ENCODE results near the gene TMEM187.
A peak's percentile ranks its signal among the peaks of the same experiment; 100 is the strongest.

TMEM187 gene, protein sequence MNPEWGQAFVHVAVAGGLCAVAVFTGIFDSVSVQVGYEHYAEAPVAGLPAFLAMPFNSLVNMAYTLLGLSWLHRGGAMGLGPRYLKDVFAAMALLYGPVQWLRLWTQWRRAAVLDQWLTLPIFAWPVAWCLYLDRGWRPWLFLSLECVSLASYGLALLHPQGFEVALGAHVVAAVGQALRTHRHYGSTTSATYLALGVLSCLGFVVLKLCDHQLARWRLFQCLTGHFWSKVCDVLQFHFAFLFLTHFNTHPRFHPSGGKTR

DNA sequence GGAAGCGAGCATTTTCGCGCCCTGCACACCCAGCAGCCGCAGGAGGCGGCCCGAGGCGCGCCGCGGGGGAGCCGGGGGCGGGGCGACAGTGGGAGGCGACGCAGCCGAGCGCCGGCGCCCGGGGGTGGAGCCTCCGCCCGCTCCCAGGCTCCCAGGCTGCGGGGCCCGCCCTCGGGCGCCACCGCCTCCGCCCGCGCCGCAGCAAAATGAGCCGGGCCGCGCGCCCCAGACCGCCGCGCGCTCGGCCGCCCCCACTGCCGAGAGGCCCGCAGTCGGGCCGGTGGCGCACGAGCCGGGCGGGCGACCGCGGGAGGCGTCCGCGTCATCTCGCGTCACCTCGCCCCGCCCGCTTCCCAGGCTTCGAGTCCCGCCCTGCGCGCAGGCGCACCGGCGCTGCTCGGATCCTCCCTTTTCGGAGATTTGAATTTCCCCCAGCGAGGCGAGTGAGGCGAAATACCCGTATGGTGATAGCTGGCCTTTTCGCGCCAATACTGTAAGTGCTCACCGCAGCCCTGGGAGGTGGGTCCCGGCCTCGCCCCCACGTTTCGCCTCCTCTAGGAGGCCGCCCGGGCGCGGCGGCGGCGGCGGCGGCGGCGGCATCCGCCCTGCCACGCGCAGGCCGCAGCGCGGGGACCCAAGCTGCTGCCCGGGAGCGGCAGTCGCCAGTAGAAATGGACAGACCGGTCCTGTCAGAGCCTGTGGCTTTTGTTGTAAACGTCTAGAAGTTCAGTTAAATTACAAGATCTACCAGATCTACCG is at the start of gene TMEM187:
TSS of gene TMEM187 (plus strand) at position 387 of the 759 bp plus-strand sequence. CDS start 9,309 bp downstream, outside the sequence.
- peak; percentile 93 for DNase-seq

DNA sequence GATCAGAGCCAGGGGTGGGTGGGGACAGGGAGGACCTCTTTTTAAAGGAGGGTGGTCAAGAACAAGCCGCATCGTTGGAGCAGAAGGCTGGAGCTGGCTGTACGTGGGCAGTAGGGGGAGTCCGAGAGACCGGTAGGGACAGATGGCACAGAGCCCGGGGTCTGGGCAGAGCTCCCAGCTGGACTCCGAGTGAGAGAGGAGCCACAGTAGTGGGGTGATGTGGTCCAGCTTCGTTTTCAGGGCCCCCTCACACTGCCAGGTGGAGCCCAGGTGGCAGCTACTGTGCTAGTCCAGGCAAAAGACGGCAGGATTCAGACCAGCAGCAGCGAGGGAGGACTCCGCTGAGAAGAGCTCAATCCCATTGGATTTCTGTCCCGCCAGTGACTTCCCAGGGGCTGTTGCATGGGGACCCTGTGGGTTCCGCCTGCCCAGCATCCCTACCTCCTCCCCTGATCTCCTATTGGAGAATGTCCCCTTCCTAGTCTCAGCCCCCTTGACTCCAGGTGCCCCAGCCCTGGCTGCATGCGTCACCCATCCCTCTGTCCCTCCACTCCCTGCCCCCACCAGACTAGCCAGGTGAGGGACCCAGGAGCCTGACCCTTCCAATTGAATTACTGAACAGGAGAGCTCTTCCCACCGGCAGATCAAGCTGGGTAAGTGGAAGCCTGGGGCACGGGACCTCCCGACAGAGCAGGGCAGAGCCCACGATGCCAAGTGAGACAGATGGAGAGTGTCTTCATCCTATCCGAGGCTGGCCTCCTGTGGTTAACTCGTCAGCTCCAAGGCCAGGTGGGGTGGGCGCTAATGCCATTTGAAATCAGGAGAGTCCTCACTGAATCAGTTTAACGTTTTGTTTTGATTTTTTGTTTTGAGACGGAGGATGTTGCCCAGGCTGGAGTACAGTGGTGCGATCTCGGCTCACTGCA is 49.4 kb upstream of the TMEM187 start:
- peak; percentile 54 for DNase-seq

DNA sequence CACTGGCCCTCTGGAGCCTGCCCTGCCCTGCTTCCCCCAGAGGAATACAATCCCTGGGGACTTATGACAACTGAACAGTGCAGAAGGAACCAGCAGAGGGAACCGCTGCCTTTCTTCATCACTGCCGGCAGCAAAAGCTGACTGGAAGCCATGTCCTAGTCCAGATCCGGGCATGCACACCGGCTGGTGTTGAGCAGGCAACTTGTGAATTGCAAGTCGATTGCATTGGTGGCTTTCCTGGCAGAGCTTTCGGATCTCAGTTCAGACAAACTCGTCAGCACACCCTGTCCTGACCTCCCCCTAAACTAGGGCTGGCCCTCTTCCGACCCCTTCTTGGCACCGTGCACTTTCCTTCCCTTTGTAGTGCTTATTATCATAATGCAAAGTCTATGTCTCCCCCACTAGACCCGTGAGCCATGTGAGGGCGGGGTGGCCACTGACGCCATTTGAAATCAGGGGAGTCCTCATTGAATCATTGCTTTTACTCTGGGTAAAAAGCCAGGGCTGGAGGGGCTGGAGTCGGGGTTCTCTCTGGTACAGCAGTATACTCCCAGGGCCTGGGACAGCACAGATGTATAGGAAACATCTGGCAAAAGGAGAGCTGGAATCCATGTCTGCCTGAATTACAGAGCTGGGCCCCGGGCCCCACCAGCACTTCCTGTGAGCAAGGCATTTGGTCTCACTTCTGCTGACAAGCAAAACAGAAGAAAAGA is 48.2 kb upstream of the TMEM187 start:
- no peak for DNase-seq

DNA sequence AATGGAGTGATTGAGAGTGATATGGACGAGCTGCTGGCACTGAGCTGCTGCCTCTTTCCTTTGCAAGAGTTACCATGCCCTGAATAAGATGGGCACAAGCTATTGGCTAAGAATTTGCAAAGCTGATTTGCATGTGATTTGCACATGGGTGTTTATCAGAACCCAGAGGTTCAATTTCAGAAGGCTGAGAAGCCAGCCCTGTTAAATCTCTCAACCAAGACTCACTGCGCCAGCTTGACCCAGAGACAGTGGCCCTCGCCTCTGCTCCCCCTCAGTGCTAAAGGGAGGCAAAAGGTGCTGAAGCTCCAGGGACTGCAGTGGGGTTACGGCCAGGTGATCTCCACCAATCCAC is 47.2 kb upstream of the TMEM187 start:
- DNase-seq: no peak

DNA sequence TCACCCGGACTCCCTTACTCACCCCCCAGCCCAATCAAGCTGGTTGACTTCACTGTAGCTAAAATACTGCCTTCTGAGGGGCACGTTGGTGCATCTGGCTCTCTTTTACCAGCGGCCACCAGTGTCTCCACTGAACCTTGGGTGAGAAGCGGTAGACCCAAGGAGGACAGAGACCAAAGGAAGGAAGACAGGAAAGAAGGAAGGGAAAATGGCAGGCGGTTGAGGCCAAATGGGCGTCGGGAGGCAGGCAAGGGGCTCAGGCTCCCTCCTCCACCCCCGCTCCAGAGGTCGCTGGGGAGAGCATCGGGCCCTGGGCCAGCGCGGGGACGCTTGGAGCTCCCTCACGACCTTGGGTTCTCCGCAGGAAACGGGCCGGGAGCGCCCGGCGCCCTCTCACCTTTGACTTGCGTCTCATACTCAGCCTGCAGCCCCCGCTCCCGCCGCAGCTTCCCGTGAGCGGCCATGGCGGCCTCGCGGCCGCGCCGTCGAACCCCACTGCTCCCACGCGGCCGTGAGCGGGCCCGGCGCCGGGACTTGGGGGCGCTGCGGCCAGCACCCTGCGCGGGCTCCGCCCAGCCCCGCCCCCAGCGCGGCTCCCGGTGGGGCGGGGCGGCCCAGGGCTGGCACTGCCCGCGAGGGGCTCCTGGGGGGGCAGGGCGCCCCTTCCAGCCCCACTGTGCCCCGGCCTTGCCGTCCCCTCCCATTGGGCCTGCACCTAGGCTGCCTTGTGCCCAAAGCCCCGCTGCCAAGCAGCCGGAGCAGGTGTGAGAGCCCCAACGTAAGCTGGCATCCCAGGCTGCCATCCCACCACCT is 46.6 kb upstream of the TMEM187 start, which contains the start of gene ARHGAP4:
TSS of gene ARHGAP4 (minus strand) at position 526 of the 813 bp plus-strand sequence. CDS start at position 464, 62 bp downstream.
- no peak for DNase-seq

DNA sequence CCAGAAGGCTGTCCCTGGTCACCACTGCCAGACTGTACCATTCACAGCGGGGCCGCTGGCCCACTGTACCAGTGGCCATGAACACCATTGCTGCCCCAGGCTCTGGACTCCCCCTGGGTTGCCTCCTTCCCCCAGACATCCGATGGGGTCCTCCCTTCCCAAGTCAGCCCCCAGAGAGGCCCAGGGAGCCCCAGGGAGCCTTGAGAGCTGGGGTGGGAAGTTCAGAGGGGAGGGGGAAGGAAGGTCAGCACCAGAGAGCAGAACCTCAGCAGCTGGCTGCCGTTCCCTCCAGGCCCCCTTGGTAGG is 46.0 kb upstream of the TMEM187 start:
- peak; percentile 58 for DNase-seq

DNA sequence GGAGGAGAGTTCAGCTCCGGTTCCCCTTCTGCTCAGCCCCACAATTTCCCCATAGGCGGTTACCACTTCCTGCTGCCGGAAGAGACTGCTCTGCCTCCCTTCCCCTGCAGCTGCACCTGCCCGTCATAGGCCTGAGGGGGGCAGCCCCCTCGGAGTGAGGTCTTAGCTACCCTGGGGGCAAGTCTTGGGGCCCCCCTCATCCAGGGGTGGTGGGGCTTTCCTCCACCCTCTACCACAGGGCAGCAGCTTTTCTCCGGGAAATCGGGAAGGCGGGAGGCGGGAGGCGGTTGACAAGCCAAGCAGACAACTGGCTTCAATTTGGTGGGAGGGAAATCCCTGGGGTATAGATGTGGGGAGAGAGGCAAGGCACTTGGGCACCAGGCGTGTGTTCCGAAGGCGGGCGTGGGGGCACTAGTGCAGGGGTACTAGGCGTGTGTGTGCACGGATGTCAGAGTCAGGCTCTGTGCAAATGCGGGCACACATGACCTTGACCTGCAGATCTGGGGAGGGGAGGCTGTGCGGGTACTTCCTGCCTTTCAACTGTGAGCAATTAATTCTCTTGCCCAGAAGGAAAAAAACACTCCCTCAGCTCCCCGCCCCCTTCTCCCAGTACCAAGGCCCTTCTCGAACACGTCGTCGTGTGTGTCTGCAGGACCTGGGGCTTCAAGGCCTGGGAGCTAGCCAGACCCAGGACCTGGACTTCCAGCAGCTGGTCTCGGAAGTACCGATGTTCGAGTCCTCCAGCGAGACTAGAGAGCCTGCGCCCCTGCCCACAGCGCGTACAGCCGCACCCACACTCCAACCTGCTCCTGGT is 45.5 kb upstream of the TMEM187 start:
- peak; percentile 71 for DNase-seq

DNA sequence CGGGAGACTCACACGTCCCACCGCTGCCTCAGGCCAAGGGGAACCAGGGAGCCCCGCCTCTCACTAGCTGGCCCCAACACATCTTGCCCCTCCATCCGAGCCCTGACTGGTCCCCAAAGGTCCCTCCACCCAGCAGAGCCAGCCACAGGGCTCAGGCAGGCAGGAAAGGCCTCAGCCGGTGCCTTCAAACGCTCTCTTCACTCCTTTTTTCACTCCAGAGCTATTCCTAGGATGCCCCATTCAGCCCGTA is 45.0 kb upstream of the TMEM187 start:
- no peak for DNase-seq

DNA sequence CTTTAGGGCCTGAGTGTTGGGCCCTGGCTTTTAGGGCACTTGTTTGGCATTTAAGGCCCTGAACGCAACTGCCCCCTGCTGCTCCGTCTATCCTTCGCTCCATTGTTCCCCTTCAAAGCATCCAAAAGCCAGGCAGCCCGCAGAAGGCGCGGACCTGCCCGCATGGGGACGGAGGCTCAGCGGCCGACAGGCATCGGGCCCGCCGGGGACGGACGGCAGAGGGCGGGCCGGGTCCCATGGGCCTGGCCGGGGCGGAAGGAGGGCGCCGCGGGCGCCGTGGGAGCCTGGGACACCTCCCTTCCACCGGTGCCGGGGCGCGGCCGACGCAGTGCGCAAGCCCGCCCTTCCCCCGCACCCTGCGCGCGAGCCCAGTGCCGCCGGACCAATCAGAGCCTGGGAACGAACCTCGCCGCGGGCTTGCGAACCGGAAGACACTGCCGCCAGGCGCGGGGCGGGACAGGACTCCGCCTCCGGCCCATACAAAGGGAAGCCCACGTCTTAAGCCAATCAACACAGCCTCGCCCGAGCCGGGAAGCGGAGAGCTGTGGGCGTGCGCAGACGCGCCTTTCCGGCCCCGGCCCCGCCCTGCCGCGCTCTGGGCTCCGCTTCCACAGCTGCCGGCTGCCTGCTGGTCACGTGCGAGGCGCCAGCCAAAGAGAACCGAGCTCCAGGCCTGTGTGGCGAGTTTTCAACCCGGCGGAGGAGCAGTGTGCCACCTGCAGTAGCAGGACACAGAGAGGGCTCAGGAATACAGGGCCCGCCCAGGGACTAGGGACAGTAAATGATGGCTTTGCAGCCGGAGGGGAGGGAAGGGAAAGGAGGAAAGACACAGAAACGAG is 44.4 kb upstream of the TMEM187 start:
- peak; percentile 96 for DNase-seq

DNA sequence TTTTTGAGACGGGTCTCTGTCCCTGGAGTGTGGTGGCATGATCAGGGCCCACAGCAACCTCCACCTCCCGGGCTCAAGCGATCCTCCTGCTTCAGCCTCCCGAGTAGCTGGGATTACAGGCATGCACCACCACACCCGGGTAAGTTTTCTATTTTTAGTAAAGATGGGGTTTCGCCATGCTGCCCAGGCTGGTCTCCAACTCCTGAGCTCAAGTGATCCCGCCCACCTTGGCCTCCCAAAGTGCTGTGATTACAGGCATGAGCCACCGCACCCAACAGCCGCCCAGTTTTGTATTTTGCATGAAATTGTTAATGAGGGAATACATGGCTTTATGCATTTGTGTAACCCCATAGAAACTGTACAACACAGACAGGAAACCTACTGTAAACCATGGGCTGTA is 43.7 kb upstream of the TMEM187 start:
- DNase-seq: no peak

DNA sequence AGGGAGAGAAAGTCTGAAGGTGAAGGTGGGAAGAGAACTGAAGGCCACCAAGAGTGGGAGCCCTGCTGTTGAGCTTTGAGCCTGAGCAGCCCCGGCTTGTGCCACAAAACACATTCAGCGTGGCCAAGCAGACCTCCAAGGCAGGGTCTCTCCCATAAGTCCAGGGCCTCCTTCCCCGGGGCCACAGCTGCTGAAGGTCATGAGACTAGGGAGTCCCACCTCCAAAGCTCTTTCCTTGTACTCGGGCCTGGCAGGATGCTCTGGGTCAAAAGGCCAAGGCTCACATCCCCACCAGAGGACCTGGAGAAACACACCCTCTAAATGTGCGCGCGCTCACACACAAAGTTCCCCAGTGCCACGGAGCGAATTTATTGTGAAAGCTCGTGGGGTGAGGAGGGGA is 43.0 kb upstream of the TMEM187 start:
- no peak for DNase-seq

DNA sequence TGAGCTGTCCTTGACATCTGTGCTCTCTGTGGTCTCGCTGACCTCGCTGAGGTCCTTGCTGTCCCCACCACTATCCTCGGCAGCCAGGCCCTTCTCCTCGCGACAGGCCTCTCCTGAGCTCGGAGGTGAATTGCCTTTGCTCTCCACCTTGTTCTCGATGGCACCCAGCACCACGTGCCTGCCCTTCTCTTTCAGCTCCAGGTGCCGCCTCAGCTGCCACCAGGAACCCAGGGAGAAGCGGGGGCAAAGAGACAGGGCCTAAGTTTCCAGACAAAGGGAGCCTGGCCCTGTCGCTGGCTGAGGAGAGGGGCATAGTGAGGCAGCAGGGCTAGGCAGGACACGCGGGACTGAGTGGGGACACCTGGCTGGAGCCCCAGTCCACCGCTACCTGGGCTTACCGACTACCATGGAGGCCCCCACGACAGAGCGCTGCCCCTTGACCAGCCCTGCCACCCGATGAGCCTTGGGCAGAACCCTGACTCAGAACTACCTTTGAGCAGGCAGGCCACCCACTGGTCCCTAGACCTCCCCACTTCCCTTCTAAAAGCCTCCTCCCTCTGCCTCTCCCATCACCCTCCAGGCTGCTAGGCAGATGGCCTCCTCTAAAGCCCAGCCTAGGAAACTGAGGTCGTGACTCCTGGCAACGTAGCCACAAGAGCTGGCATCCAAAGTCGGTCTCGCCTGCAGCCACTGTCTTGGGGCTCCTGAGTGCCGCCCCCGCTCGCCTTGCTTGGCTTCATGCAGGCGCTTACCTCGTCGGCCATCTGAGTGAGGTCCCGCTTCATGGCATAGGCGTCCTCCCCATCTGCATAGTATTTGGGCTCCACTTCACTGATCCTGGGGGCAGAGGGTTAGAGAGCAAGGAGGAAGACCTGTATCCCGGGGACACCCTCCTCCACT is 42.3 kb upstream of the TMEM187 start:
- no peak for DNase-seq

DNA sequence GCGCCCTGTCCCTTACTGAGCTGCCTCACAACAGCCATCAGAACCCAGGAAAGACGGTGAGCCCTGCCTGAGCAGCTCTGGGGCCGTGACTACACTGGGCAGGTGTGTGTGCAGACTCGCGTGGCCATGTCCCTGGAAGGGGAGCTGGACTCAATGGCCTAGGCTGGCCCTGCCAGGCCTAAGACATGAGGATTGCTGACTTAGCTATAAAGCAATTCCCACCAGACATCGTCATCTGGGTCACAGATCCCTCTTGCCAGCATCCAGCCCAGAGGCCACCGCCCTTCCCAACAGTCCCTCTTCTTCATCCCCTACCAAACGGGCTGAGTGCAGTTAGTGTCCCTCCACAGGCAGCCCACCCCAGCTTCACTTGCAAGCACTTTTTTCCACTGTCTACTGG is 41.4 kb upstream of the TMEM187 start:
- DNase-seq: no peak

DNA sequence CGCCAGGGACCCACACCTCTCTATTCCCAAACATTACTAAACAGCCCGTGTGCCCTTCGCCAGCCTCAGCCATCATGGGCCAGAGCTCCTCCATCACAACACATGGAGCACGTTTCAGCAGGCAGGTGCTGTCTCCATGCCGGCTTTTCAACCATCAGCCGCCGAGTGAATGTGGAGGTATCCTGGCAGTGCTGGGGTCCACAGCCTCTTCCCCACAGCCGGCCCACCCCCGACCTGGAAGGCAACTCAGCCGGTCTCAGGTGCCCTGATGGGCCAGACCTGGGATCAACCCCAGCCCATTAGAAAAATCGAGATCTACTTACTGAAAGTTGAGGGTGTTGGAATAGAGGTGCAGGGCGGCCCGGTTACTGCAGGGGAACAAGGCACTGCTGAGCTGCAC is 40.8 kb upstream of the TMEM187 start:
- no peak for DNase-seq

DNA sequence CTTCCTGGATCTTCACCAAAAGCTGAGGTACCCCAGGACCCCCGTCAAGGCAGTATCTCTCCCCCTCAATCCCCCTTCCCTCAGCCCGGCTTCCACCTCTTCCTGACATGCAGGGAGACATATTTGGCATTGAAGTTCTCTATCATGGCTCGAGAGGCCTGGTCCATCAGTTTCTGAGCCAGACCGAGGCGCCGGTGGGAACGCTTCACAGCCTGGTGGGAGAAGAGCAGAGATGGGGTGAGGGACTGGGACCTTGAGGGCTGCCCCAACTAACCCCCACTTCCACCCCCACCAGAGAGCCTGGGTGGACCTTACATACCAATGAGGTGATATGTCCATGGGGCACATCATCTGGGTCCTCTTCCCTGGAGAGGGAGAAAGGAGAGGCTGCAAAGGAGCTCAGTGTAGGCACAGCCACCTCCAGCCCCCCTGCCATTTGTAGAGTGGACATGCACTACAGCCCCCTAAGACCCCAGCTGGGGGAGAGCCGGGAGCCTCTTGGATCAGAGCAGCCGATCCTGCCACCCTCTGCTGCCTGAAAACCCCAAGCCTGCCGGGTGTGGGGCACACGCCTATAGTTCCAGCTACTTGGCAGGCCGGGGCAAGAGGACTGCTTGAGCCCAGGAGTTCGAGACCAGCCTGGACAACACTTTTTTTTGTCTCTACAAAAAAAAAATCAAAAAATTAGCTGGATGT is 40.2 kb upstream of the TMEM187 start:
- no peak for DNase-seq

DNA sequence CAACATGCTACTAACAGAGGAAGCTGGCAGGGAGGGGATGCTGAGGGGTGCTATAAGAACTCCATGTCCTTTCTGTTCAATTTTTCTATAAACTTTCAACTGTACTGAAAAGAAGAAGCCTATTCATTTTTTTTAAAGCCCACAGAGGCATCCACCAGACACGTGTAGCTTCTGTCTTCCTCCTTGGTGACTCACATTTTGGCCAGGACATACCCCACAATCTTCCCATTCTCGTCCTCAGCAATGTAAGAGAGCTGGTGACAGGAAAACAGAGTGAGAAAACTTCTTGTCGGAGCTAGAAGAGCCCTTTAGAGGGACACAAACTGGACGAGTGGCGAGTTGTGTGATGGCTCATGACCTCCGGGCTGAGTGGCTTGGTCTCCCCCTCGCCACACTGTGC is 38.8 kb upstream of the TMEM187 start:
- no peak for DNase-seq

DNA sequence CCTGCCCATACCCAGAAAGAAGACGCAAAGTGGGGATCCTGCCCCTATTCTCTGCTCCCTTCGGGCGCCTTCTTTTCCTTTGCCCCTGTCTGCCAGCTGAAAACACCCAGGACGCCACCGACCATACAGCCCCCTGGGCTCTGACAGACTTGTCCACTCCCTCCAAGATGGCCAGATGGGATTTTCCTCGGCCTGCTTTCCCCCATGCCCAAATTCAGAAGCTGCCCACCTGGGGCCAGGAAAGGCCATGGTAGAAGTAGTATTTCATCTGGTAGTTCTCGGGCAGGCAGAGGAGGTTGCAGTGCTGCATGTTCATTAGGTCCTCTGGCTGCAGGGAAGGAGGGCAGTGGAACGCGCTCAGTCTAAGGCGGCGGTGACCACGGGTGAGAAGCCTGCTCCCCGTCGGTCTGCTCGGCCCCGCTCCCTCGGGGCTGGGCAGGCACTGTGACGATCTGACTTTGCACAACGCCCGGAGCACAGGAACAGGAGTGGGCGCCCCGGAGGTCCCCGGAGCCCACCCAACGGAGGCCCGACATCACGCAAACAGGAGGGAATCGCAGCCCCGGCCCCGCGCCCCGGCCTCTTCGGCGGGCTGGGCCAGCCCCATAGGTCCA is 38.3 kb upstream of the TMEM187 start:
- no peak for DNase-seq

DNA sequence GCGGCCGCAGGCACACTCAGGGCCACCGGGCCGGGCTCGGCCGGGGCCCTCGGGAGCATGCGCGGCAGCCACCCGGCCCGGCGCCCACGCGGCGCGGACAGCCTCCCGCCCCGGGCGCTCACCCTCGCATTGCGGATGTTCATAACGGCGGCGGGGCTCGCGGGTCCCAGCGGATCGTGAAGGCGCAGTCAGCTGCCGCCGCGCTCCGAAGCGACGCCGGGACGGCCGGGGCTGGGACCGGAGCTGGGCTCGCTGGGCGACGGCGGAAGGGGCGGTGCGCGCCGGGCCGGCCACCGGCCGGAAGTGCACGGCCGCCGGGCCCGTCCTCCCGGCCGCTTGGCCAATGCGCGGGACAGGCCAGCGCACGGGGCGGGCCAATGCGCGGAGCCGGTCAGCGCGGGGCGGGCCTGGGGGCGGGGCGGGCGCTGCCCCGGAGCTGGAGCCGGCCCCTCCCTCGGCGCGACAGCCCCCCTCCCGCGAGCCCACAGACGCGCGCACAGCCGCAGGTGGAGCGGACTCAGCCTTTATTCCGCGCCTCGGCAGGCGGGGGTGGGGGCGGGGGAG is 37.7 kb upstream of the TMEM187 start, which contains the start of gene NAA10:
TSS of gene NAA10 (minus strand) at position 276 of the 564 bp plus-strand sequence. CDS start at position 143, 133 bp downstream.
- DNase-seq: peak; percentile 74

All from eye (tissue), 1 donor.